Stimulated activated CD4-positive, alpha-beta T cell treated with anti-CD3 and anti-CD28 coated beads, Interleukin-15, amount 100 ng/mL, for 24 hours (primary cell): ENCODE measurements around the gene RPS6KC1.
"Not testable (repeated sequence)": the region's sequence is repeated elsewhere in the genome, so short reads cannot be mapped to it uniquely, and the experiment has no call there.

Experiments used
- DNase-seq: peaks from one replicate; pipeline ENCODE4 v3.0.0-alpha.2; 2020

RPS6KC1 gene

DNA sequence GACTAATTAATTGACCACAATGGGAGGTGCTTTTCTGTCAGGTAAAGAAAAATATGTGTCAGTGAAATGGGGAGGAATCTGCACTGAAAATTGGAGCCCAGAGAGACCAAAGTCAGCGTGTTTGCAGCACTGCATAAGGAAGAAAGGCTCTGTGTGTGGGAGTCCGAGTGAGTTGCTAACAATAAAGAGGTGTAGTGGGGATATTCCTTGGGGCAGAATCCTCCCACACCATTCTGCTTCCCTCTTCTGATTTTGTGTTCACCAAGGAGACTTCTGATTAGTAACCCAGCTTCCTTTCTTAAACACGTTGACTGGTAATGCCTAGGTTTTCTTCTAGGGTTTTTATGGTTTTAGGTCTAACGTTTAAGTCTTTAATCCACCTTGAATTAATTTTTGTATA, 240.5 kb downstream of the RPS6KC1 start:
- DNase-seq = no peak

DNA sequence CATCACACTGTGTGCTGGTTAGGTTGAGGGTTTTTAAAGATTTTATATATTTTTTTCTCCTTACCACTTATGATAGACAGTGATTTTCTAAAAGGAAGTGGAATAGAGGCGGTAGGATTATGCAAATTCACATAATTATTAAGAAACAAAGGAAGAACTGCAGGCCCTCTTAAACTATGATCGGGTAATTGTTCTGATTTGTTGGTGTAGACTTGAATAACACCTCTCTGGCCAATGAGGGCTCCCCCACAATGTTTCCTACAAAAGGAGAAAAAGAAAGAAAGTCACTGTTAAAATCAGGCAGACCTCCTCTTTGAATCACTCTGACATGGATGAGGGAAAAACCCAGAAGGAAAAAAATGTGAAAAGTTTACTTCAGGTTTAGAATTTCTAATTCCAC, 241.6 kb downstream of the RPS6KC1 start:
- no peak for DNase-seq

DNA sequence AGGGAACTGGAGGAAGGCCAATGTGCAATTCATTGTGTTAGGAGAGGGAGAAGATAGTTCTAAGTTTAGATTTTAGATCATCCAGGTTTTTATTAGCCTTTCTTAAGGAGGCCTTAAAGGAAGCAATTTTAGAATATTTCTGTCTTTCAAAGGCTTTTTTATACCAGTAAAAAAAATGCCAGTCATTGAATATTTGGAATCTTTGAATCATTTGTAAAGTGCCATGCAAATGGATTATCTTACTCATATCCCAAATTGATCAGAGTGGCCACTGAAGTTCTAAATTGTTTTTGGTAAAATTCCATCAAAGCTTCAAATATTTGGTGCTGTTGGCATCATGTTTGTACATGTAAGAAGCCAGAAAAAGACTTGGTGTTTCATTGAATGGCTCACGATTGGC, 244.8 kb downstream of the RPS6KC1 start:
- no peak for DNase-seq

DNA sequence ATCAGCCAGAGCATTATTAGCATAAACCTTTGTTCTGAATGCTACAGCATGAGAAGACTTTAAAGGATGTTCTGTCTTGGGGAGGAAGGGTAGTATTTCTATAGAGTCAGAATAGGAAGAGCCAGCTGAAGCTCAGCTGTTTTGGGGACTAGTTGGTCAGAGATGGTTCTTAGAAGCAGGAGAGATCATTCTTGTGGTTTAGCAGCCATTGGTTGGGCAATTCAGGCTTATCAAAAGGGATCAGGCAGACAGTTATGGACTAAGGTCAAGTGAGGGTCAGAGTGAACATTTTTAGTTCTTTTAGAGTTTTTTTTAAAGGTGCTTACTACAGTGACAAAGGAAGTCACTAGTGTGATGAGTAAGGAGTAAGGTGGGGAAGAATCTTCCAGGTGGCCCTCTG, 245.5 kb downstream of the RPS6KC1 start:
- no peak for DNase-seq

DNA sequence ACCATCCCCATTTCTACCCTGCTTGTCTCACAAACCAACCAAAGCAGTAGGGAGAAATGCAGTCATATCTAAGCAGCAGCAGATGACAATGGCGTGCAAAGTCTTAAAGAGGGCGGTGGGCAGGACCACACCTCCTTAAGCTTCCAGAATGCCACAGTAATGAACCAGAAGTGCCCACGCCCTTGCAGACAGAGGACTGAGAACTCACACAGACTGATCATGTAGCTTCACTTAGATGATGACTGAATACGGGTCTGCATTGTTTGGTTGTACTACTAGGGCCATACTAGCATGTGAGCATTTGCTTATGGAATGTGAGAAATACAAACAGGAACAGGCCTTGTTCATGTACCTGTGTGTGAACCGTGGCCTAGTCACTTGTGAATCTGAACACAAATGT, 246.0 kb downstream of the RPS6KC1 start:
- DNase-seq = no peak

DNA sequence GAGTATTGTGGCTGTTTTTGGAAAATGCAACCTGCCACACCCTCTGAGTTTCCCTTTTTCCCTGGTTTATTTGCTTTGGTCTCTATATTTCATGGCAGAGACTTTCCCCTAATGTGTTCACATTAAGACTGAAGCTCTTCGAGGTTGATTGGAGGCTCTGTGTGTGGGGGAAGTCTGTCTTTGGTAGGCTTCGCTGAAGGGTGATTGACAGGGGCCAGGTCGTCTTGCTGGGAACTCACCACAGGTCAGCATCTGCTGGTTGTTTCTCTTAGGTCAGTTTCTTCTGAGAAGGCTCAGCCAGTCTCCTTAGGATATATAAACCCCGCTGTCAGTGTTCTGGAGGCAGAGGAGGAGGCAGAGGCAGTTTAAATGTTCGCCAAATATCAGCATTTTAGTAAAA, 249.4 kb downstream of the RPS6KC1 start:
- no peak for DNase-seq

DNA sequence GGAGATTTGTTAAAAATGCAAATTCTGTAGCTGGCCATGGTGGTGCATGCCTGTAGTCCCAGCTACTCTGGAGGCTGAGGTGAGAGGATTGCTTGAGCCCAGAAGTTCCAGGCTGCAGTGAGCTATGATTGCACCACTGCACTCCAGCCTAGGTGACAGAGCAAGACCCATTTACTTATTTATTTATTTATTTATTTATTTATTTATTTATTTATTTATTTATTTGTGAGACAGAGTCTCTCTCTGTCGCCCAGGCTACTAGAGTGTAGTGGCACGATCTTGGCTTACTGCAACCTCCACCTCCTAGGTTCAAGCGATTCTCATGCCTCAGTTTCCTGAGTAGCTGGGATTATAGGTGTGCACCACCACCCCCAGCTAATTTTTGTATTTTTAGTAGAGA, 250.5 kb downstream of the RPS6KC1 start:
- DNase-seq = not testable (repeated sequence)

DNA sequence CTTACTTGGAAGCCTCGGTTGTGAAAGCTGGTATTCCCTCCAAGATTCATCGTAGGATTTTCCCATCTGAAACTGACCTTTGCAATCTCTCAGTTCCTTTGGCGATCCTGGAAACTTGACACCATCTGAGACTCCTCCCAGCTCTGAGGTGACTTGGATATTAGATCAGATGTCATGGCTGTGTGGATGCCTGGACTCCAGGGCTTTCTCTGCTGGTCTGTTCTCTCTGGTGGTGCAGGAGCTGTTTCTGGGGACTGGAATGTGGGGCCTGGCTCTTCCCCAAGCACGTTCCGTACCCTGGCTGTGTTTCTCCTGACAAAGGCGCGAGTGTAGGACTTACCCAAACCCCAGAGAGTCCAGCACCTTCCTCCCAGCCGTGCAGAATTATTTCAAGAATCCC, 252.2 kb downstream of the RPS6KC1 start:
- DNase-seq = no peak

DNA sequence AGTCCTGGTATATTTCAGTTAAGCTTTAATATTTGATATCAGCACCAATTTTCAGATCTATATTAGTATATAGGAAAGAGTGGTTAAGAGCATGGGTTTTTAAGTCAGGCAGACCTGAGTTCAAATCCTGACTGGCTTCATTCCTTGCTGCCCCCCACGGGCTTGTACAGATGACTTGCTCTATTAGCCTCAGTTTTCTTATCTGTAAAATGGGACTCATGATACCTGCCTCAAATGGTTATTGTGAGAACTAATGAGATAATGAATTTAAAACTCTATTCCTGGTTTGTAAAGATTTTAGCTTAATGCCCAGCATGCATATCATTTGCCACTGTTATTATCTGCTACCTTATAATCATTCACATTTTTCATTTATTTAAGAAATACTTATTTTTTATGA, 264.5 kb downstream of the RPS6KC1 start:
- no peak for DNase-seq

DNA sequence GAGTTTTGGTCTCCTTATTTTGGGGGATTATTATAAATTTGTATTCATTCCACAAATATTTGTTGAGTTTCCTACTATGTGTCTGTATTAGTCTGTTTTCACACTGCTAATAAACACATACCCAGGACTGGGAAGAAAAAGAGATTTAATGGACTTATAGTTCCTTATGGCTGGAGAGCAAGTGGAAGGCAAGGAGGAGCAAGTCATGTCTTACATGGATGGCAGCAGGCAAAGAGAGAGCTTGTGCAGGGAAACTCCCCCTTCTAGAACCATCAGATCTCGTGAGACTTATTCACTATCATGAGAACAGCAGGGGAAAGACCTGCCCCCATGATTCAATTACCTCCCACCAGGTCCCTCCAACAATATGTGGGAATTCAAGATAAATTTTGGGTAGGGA, 267.4 kb downstream of the RPS6KC1 start:
- not testable (repeated sequence) for DNase-seq

DNA sequence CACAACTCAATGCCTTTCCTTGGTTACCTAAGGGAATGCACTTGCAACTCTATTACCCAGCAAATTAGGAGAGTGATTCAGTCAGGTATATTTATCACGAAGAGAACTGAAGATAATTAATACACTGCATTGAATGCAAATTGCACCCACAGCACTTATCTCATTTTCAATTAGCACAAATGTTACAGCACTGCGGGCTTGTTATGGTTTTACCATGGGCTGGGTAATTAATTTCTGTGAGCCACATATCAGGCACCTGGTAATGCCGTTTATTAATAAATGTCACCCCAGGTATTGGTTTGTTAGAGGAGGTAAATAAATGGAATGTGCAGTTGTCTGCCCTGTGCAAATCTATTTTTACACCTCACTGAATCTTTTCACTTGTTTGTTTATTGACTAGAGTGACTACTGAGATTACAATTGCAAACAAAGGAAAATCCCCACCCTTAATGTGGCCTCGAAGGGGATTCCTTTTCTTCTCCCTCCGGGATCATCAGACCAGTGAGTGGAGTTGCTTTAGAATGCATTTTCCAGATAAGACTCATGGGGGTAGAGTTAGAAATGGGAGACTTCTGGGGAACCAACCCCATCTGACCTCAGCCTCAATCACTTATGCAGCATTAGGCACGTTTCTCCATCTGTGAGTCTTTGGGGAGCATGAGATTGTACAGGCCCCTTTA, 269.3 kb downstream of the RPS6KC1 start:
- DNase-seq = no peak
